GM12891 (cell line): ENCODE data around the gene SLC1A3.

Experiments
- PAX5 ChIP-seq: IDR thresholded peaks from 2 replicates; pipeline ENCODE4 v1.6.1; 2011; ENCODE audit warnings: low read length, moderate library complexity, mild to moderate bottlenecking; ENCODE audit not compliant: insufficient read depth, severe bottlenecking
- POLR2A ChIP-seq: IDR thresholded peaks from 2 replicates; pipeline ENCODE4 v1.6.1; 2011; ENCODE audit warnings: low read depth, low read length, control low read depth
- POLR2AphosphoS5 ChIP-seq: IDR thresholded peaks from 2 replicates; pipeline ENCODE4 v1.6.1; 2011; ENCODE audit warnings: low read depth, low read length, control low read depth
- TAF1 ChIP-seq: IDR thresholded peaks from 2 replicates; pipeline ENCODE4 v1.6.1; 2011; ENCODE audit warnings: low read depth, low read length, control low read depth

- TF ChIP-seq POLR2A (no peak), TAF1 (no peak), POLR2AphosphoS5 (no peak), PAX5 (no peak)
Measured at GRCh38 chr5:36706662-36707061, 100.3 kb downstream of the SLC1A3 start.
